ENCODE results near the gene DYNC1H1.
A peak's percentile ranks its signal among the peaks of the same experiment; 100 is the strongest.
"Not testable (repeated sequence)": the region's sequence is repeated elsewhere in the genome, so short reads cannot be mapped to it uniquely, and the experiment has no call there.

The DYNC1H1 gene

GRCh38 chr14:101963052-101963451 is 1.3 kb upstream of the DYNC1H1 start:
- DNase-seq (ENCODE audit: extremely low read depth in 1 of 2, low read depth in 1 of 2): no peak

GRCh38 chr14:101963656-101964296 is 597 bp upstream of the DYNC1H1 start:
- DNase-seq (ENCODE audit: extremely low read depth in 1 of 2, low read depth in 1 of 2): no peak

- DNase-seq (ENCODE audit: extremely low read depth in 1 of 2, low read depth in 1 of 2): peak in 1 of 2 donors; percentile 37
Observed at GRCh38 chr14:101965181-101965544, 790 bp downstream of the DYNC1H1 start.

DNA sequence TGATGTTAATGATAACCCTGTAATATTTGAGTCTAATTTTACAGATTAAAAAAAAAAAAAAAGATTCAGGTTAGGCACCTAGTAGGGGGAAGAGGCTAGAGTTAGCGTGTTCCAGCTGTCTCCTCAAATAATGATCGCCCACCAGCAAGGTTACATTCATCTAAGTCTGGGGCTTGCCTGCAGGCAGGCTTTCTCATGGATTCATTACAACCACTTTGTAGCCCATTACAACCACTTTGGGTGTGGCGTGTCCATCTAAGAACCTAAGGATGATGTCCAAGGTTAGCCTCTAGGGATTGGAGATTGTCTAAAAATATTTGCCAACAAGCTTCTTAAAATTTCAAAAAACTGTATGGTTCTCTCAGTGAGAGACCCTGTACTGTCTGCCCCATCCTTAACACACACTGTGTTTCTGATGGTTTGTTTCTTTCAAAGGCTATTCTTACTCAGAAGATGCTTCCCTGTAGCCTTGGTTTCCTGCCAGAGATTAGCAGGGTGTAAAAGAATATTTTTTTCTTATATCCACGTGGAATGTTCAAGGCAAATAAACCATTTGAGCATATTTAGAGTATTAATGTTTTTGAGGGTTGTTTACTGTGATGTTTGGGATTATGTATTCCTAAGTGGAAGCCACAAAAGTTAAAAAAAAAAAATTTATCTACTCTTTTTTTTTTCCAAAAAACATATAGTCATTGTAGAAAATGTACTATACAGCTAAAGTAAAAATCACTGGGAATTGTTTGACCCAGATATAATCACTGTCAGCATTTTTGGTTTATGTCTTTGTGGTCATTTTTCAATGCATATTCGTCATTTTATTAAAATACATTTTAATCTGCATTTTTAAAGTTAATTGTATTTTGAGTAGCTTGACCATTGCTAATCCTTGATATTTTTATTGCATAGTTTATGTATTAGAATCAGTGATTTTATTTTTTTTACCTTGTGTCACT is 1.7 kb downstream of the DYNC1H1 start:
- DNase-seq (ENCODE audit: extremely low read depth in 1 of 2, low read depth in 1 of 2): no peak

DNA sequence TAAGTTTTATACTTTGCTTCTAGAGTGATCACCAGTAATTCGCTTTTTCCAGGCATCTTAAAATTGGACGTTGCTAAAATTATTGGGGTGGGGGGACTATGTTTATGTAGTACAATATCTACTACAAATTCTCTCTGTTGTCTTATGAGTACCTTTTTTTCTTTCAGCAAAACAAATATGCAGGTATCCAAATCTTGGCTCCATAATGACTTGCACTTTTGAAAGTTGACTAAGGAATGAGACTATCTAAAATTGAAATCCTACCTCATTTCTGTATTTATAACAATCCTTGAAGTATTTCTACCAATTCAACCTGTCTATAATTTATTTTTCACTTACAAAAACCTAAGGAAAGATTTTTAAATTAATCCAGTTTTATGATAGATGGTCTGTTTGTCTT is 2.4 kb downstream of the DYNC1H1 start:
- DNase-seq (ENCODE audit: extremely low read depth in 1 of 2, low read depth in 1 of 2): no peak

DNA sequence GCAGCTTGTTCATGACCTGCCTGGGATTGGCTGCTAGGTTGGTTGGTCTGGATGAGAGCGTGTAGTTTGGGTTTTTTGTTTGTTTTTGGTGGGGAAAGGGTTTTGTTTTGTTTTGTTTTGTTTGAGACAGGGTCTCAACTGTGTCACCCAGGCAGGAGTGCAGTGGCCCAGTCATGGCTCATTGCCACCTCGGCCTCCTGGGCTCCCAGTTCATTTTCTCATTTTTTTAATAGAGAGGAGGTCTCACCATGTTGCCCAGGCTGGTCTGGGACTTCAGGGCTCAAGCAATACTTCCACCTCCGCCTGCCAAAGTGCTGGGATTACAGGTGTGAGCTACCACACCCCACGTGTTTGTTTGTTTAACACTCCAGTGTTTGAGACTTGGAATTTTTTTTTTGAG is 3.8 kb downstream of the DYNC1H1 start:
- no peak for DNase-seq (ENCODE audit: extremely low read depth in 1 of 2, low read depth in 1 of 2)

DNA sequence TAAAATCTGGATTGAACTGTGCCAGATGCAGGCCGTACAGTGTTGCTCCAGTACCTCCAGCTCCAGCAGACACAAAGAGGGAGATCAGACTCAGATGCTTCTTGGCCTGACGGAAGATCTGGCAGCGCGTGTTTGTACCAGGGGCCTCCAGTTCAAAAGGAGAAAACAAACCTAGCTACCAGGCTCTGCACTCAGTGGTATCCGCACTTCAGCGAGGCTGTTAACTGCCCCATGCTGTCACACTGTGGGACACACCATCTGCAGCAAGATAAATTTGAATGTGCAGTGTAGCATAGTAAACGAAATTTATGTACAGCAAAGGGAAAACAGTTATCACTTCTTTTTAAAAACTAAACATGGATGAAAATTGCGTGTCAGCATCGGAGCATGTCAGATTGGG is 5.1 kb downstream of the DYNC1H1 start:
- DNase-seq (ENCODE audit: extremely low read depth in 1 of 2, low read depth in 1 of 2): no peak

DNA sequence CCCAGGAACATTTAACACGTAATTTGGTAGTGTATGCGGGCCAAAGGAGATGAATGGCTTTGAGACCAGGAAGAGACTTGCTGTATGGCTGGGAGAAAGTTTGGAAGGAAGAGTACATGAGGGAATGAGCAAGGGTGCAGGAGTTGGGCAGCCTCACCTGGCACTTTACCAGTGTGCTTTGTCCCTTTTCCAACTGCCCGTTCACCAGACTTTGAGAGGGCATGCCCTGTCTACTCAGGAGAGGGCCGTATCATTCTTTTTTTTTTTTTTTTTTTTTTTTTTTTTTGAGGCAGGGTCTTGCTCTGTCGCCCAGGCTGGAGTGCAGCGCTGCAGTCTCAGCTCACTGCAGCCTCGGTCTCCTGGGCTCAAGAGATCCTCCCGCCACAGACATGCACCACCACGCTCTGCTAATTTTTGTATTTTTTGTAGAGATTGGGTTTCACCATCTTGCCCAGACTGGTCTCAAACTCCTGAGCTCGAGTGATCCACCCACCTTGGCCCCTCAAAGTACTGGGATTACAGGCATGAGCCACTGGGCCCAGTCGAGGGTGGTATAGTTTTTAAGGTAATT is 6.5 kb downstream of the DYNC1H1 start:
- no peak for DNase-seq (ENCODE audit: extremely low read depth in 1 of 2, low read depth in 1 of 2)

GRCh38 chr14:101971458-101971857 is 7.1 kb downstream of the DYNC1H1 start:
- not testable (repeated sequence) for DNase-seq (ENCODE audit: extremely low read depth in 1 of 2, low read depth in 1 of 2)

- no peak for DNase-seq (ENCODE audit: extremely low read depth in 1 of 2, low read depth in 1 of 2)
Observed at GRCh38 chr14:101972126-101972866, 7.9 kb downstream of the DYNC1H1 start.

GRCh38 chr14:101973356-101973755 is 9.0 kb downstream of the DYNC1H1 start:
- DNase-seq (ENCODE audit: extremely low read depth in 1 of 2, low read depth in 1 of 2): no peak

GRCh38 chr14:101975231-101975630 is 10.9 kb downstream of the DYNC1H1 start:
- no peak for DNase-seq (ENCODE audit: extremely low read depth in 1 of 2, low read depth in 1 of 2)

- no peak for DNase-seq (ENCODE audit: extremely low read depth in 1 of 2, low read depth in 1 of 2)
Observed at GRCh38 chr14:101977311-101978071, 13.1 kb downstream of the DYNC1H1 start.

DNA sequence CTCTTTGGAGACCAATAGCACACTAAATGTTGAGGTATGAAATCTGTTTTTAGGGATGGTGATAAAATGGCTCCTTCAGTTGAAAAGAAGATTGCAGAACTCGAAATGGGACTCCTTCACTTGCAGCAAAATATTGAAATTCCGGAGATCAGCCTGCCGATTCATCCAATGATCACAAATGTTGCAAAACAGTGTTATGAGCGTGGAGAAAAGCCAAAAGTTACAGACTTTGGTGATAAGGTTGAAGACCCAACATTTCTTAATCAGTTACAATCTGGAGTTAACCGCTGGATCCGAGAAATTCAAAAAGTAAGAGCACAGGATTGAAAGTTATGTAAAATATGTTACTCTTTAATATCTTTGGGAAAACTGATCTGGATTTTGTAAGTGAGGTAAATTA is 15.3 kb downstream of the DYNC1H1 start:
- DNase-seq (ENCODE audit: extremely low read depth in 1 of 2, low read depth in 1 of 2): no peak

- no peak for DNase-seq (ENCODE audit: extremely low read depth in 1 of 2, low read depth in 1 of 2)
Observed at GRCh38 chr14:101980251-101980650, 15.9 kb downstream of the DYNC1H1 start.

GRCh38 chr14:101980700-101981099 is 16.3 kb downstream of the DYNC1H1 start:
- DNase-seq (ENCODE audit: extremely low read depth in 1 of 2, low read depth in 1 of 2): no peak

DNA sequence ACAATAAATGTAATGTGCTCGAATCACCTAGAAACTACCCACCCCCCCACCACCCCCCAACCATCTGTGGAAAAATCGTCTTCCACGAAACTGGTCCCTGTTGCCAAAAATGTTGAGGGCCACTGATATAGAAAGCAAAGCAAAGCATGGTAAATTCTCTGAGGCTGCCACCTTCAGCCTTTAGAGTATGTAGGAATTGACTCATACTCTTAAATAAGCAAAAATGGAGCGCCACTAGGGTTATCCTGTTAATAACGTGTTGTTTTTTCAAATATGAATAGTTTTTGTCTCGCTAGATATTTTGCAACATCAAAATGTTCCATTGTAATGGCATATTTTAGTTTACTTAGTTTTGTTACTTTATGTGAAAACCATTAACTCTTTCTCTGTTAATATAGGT is 18.2 kb downstream of the DYNC1H1 start:
- DNase-seq (ENCODE audit: extremely low read depth in 1 of 2, low read depth in 1 of 2): no peak

GRCh38 chr14:101984831-101985230 is 20.5 kb downstream of the DYNC1H1 start:
- DNase-seq (ENCODE audit: extremely low read depth in 1 of 2, low read depth in 1 of 2): not testable (repeated sequence)

DNA sequence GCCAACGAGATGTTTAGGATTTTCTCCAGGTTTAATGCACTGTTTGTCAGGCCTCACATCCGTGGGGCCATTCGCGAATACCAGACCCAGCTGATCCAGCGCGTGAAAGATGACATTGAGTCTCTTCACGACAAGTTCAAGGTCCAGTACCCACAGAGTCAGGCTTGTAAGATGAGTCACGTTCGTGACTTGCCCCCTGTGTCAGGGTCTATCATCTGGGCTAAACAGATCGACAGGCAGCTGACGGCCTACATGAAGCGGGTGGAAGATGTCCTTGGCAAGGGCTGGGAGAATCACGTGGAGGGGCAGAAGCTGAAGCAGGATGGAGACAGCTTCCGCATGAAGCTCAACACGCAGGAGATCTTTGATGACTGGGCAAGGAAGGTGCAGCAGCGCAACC is 21.6 kb downstream of the DYNC1H1 start:
- DNase-seq (ENCODE audit: extremely low read depth in 1 of 2, low read depth in 1 of 2): no peak

GRCh38 chr14:101986953-101987352 is 22.6 kb downstream of the DYNC1H1 start:
- DNase-seq (ENCODE audit: extremely low read depth in 1 of 2, low read depth in 1 of 2): no peak
